ENCODE results near the gene ALG9.

ALG9 gene

GRCh38 chr11:111834432-111835163, 36.8 kb downstream of the ALG9 start:
- no peak for DNase-seq

GRCh38 chr11:111833524-111833923, 37.9 kb downstream of the ALG9 start:
- DNase-seq: no peak

DNA sequence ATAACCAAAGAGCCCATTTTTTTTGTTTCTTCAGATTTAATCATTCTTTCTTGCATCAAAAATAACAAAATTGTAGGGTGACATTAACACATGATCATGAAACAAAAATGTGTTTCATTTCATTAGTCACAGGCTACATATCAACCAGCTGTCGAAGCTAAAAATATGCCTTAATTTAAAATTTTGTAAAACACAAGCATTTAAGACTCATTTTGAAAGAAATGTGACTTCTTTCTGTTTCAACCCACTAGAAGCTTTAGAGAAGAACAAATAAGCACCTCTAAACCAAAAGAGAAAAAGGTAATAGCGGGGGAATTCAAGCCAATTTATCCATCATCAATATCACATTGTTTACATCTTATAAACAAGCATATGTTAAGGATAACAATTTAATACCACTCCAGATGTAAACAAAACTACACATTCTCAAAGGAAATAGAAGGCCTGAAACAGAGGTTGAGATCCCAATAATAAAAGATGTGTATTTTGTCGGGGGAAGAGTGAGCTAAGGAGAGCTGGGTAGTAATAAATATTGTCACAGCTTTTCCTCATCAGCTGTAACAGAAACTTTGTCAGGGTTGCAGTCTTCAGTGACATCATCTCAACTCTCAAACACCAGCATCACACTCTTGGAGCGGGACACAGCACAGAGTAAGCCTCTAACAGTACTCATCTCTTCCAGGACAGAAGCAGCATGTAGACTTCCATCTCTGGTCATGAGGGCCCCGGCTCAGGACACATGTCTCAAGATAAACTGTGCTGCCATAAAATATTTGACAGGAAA, 42.0 kb downstream of the ALG9 start:
- peak; percentile 5 for DNase-seq

DNA sequence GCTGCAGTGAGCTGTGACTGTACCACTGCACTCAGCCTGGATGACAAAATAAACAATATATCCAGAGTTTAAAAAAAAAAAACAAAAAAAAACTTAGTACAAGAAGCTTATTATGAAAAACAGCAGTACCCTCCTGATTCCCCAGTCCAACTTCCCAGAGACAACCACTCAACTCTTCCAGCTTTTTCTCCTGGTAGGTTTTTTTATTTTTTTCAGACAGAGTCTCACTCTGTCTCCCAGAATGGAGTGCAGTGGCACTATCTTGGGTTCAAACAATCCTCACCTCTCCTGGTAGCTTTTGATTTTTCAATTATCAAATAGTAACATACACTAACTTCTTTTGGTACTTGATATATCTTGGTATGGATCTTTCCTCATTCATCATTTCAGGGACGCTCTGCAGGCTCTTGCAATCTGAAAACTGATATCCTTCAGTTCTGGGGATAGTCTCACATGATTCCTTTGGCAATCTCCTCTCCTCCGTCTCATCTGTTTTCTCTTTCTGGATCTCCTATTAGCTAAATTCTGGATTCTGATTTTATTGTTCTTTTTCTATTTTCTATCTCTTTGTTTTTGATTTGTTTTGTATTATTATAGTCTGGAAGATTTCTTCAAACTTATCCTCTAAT, 44.9 kb downstream of the ALG9 start:
- no peak for DNase-seq

DNA sequence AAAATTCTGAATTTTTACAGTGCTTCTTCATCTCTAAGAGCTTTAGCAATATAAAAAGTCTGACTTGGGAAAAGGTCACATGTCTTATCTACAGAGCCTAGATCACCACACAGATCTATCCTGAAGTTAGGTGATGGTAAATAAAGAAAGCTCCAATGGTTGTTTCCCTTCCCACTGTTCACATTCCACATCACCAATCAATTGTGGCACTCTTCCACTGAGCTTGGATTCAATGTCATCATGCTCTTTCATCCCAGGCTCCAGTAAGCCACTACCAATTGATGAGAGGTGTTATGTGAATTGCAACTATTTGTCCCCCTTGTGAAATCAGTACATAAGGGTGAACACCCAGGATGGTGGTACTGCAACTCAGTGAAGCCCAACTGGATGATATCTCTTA, 47.8 kb downstream of the ALG9 start:
- DNase-seq: no peak

DNA sequence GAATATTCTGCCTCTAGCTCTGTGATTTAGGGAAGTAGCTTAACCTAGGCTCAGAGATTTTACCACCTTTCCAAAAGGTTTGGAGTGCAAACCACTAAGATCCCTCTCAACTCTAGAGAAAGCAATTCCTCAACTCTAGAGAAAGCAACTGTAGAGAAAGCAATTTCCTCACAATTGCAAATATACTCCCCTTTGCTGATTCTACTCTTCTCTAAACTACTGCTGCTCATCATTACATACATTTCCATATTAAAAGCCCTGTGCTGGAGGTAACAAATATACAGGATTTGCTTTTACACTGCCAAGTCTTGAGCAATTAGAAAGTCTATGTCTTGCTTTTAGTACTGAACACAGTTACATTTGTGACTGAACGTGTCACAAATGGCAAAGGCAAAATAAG, 48.2 kb downstream of the ALG9 start:
- no peak for DNase-seq

GRCh38 chr11:111819829-111820237, 51.5 kb downstream of the ALG9 start:
- DNase-seq: no peak

GRCh38 chr11:111819161-111819828, 52.1 kb downstream of the ALG9 start:
- DNase-seq: no peak

GRCh38 chr11:111815489-111815888, 55.9 kb downstream of the ALG9 start:
- DNase-seq: peak; percentile 3

DNA sequence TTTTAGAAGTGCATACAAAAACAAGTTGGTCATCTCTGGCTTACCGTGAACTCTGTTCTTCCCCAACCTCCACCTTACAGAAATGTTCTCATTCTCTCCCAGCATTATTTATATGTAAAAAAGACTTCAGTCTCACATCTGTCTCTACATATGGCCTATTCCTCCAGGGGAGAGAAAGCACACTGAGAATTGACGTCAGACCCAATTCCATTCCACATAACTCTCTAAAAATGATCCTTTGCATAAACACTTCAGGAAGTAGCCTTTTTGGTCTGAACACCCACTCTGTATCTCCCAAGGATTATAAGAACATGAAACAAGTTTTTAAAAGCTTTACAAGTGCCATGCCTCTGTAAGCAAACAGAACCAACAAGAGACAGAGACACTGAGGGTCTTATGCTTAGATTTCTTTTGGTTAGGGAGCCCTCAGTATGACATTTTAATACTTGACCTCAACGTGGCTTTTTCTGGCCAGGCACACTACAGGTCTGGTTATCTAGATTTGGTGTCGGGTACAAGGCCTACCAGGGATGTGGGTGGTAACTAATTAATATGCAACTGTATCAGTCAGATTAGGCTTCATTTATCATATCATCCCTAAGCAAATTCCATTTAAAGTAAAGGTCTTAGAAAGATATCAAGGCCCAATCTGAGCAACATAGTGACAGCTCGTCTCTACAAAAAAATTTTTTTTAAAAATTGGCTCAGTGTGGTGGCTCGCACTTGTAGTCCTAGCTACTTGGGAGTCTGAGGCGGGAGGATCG, 56.6 kb downstream of the ALG9 start:
- no peak for DNase-seq

- DNase-seq: no peak
Measured at GRCh38 chr11:111814106-111814505, 57.3 kb downstream of the ALG9 start.

DNA sequence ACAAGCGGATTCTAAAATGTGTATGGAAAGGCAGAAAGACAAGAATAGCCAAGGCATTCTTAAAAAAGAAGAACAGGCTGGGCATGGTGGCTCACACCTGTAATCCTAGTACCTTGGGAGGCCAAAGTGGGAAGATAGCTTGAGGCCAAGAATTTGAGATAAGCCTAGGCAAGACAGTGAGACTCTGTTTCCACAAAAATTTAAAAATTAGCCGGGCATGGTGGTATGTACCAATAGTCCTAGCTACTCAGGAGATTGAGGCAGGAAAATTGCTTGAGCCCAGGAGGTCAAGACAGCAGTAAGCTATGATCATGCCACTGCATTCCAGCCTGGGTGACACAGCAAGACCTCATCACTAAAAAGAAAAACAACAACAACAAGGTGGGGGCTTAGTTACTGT, 59.2 kb downstream of the ALG9 start:
- no peak for DNase-seq

DNA sequence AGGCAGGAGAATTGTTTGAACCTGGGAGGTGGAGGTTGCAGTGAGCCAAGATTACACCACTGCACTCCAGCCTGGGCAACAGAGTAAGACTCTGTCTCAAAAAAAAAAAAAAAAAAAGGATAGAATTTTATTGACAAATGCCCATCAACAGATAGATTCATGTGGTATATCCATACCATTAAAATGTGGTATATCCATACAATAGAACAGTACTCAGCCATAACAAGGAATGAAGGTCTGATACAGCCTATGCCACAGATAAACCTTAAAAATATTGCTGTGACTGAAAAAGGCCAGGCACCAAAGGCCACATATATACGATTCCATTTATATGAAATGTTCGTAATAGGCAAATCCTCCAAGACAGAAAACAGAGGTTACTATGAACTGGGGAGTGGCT, 59.9 kb downstream of the ALG9 start:
- no peak for DNase-seq

DNA sequence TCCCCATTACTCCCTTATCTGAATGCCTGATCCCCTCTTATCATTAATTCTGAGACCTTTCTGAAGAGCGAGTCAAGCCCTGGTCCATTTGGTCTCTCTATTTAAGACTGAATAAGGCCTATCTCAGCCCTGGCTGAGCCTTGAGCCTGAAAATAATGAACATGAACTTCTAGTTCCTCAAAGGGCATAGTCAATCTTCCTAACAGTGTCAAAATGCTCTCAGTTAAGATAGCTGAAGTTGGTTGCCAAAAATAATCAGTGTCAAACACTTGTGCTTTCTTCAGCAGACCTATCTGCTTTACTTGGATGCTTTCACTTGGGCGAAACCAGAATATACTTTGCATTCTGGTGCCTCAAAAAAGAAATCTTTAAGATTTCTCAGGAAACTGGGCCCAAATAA, 62.5 kb downstream of the ALG9 start:
- no peak for DNase-seq

- DNase-seq: no peak
Measured at GRCh38 chr11:111808063-111808588, 63.3 kb downstream of the ALG9 start.

- DNase-seq: no peak
Measured at GRCh38 chr11:111807076-111807475, 64.3 kb downstream of the ALG9 start.

- DNase-seq: no peak
Measured at GRCh38 chr11:111801135-111801534, 70.2 kb downstream of the ALG9 start.

DNA sequence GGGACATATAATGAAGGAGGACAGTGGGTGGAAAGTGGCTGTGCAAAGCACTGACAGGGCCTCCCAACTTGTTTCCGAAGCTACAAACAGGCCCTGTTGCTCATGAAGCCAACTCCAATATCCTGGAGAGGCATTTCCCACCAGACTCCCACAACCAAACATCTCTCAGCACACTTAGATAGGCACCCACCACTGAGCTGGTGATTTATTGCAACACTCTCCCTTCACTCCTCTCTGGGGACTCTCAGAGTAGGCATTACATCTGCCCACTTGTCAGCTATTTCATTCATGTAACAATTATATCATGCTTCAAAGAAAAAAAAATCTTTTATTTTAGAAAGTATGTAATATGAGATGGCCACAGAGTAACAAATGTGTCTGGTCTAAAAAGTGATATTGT, 73.1 kb downstream of the ALG9 start:
- no peak for DNase-seq

- DNase-seq: no peak
Measured at GRCh38 chr11:111797145-111797581, 74.2 kb downstream of the ALG9 start.

DNA sequence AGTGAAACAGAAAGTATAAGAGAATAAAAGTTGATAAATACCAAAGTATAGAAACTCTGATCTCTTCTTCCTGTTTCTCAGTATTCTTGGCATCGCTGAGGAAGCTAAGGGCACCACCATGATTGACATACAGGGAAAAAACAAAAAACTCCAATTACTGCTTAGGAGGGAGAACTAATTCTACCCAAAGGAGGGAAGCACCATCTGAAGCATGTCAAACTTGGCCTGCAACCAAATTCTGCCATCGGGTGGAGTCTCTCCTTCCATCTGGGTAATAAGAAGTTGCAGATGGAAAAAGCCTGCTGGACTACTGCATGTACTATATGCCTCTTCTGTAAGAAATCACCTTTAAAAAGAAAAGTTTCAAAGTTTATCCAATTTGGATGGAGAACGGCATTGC, 74.7 kb downstream of the ALG9 start:
- no peak for DNase-seq

DNA sequence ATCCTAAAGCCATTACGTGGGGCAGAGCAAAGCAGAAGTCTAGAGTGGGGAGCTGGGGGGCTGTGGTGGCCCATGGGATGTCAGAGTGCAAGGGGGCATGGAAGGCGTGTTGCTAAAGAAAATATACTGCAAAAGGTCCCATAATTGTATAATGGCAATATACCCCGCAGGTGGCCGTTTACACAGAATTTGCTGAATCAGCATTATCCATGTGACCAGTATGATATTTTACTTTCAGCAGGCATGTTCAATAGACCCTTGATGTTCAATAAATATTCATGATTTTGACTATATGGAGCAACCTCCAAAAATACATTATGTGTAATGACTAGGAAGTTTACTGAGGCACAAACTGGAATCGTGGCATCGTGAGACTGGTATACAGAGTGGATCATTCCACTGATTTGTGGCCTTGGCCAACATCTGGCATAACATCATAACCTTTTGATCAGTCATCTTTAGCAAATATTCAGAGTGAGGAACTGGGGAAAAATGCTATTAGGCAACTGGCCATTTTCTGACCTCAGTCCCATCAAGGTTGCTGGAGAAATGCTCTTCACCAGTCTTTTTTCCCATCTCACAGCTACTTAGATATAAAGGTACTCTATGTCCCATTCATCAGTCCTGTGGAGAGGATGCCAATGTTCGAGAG, 75.9 kb downstream of the ALG9 start:
- no peak for DNase-seq

DNA sequence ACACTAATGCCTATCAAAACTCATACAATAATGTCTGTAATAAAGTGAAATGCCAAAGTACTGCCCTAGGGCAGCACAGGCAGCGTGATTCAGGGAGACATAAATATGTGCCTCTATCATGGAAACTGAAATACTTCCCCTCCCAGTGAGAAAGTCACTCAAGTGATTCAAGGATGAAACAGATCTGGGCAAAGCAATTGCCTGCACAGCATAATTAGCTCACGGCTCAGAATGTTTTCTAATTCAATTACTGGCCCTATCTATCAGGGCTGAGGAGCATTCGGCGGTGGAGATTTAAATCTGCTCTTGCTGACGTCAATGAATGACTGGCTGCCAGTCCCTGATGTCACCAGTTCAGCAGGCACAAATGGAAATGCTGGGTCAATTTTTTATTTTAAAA, 77.5 kb downstream of the ALG9 start:
- no peak for DNase-seq
